RWPE1 (cell line): Measurements from ENCODE around the gene DYDC2.
"Not testable (repeated sequence)": the region's sequence is repeated elsewhere in the genome, so short reads cannot be mapped to it uniquely, and the experiment has no call there.

Source experiments
- CTCF ChIA-PET: fragments of 350-600 bp; sonication (Branson Sonifier 250); formaldehyde crosslinking; extraction: SDS; loops from one replicate; lab custom pipeline; 2021; lab: Yijun Ruan, JAX
- POLR2A ChIA-PET: fragments of 400-600 bp; formaldehyde crosslinking; extraction: SDS; loops from one replicate; lab custom pipeline; 2020; ENCODE audit warnings: antibody characterized with exemption; ENCODE audit not compliant: low non-redundant PET; lab: Yijun Ruan, JAX
- DNase-seq: peaks from one replicate; pipeline ENCODE4 v3.0.0; 2012; ENCODE audit warnings: low spot score
- H3K27ac ChIP-seq: fragments of 450-650 bp; 2 replicates; pipeline ENCODE4 v1.5.1; 2017
- CTCF ChIP-seq: fragments of 450-650 bp; conservative IDR thresholded peaks from 2 replicates; pipeline ENCODE4 v1.5.1; 2017; ENCODE audit warnings: low read depth, mild to moderate bottlenecking

DYDC2 gene

DNA sequence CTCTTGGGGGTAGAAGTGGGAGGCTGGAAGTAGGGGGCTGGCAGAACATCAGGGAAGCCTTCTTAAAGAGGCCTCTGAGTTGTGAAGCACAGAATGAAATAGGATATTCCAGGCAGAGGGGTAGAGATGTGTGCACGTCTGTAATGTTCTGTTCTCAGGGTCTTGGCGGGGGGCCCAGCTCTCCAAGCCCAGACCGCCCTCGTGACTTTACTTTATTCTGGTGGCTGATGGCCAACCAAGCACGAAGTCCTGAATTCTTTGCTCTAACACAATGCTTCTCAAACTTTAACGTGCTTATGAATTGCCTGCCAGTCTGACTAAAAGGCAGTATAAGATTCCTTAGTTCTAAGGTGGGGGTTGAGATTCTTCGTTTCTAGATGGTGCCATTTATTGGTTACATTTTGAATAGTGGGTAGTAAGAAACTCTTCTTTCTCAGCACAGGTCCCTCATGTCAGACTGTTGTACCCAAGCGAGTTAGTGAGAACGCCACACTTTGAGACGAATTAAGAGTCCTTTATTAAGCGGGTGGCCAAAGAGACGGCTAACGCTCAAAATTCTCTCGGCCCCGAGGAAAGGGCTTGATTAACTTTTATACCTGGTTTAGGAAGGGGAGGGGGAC, 60.0 kb downstream of the DYDC2 start:
- no peak for TF ChIP-seq CTCF
- no peak for DNase-seq
- H3K27ac ChIP-seq = no peak overlapping the region
- ChIA-PET CTCF (no interaction called here), POLR2A (no interaction called here)

DNA sequence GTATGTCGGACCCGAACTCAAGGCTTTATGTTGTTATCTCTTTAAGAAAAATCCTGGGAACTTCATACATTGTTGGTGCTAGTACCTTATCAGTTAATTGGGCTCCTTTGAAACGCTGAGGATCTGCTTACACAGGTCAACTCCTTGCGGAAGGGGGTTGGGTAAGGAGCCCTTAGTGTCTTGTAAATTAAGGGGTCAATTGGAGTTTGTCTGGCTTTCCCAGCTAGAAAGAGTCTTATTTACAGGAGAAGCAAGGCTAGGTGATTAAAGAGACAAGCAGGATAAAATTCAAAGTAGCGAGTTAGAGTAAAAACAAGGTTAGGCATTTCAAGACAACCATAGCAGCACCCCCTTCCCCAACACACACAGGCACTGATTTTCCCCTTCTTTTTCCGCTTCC, 60.7 kb downstream of the DYDC2 start:
- CTCF ChIA-PET, DNase-seq, POLR2A ChIA-PET, H3K27ac ChIP-seq: not testable (repeated sequence)
